GM21723 (cell line): ENCODE data around the gene KANSL1L.
"Not testable (repeated sequence)": the region's sequence is repeated elsewhere in the genome, so short reads cannot be mapped to it uniquely, and the experiment has no call there.

ENCODE experiments used
- ATAC-seq: cut with Tn5 transposase; IDR thresholded peaks from one replicate; pipeline ENCODE4 v1.9.1; 2021; ENCODE audit warnings: mild to moderate bottlenecking, moderate library complexity; ENCODE audit not compliant: unreplicated experiment

KANSL1L gene, protein sequence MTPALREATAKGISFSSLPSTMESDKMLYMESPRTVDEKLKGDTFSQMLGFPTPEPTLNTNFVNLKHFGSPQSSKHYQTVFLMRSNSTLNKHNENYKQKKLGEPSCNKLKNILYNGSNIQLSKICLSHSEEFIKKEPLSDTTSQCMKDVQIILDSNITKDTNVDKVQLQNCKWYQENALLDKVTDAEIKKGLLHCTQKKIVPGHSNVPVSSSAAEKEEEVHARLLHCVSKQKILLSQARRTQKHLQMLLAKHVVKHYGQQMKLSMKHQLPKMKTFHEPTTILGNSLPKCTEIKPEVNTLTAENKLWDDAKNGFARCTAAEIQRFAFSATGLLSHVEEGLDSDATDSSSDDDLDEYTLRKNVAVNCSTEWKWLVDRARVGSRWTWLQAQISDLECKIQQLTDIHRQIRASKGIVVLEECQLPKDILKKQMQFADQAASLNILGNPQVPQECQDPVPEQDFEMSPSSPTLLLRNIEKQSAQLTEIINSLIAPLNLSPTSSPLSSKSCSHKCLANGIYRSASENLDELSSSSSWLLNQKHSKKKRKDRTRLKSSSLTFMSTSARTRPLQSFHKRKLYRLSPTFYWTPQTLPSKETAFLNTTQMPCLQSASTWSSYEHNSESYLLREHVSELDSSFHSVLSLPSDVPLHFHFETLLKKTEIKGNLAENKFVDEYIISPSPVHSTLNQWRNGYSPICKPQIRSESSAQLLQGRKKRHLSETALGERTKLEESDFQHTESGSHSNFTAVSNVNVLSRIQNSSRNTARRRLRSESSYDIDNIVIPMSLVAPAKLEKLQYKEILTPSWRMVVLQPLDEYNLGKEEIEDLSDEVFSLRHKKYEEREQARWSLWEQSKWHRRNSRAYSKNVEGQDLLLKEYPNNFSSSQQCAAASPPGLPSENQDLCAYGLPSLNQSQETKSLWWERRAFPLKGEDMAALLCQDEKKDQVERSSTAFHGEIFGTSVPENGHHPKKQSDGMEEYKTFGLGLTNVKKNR

DNA sequence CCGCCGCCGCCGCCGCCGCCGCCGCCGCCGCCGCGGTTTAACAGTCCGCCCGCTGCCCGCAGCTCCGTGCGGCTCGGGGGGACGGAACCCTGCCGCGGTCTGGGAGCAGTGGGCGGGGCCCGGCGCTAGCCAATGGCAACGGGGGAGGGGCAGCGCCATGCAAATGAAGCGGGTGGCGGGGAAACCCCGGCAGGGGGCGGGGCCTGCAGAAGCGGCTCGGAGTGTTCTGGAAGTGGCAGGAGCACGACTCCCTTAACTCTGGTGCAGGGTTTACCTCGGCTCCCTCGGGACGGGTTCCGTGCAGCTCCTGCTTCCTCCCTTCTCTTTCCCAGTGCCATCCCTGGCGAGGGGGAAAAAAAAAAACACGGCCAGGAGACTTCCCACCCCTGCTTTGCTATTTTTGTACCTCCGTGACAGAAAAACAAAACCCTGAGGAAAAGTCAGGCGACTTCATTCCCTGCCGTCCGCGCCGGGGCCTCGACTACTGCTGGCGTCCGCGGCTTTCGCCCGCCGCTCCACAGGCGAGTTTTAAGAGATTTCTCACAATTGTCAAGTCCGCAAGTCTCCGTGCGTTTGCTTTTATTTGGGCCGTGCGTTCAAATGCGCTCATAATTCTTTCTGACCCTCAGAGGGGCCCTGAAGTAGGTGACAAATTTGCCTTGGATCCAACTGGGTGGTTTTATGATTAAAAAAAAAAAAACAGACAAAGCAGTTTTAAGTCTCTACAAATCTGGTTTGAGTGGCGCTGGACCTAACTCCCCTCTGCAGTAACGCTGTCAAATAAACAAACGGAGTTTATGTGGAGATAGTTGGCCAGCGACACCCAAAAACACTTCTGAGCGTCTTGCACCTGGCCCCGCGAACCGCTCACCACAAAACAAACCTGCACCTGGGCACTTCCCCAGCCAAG is at the start of gene KANSL1L:
Gene KANSL1L, minus strand, starts transcription at position 101 of the 910 bp plus-strand sequence. CDS start 16,827 bp downstream, outside the sequence.
- ATAC-seq = peak; percentile 74

DNA sequence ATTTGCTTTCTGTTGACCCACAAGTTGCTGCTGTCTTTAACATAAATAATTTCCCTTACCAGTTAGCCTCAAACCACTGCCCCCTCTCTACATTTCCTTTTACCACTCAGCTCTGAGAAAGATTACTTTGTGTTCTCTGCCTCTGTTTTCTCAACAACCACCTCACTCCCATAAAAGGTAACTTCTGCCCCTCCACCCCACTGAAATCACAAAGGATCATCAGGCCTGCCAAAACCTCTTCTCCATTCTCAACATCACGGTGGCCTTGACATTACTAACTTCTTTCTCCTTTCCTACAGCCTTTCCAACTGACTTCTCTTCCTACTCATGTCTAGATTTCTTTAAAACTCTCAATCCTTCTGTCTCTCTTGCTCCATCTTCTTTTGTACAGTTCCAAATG is 43.9 kb upstream of the KANSL1L start:
- no peak for ATAC-seq

DNA sequence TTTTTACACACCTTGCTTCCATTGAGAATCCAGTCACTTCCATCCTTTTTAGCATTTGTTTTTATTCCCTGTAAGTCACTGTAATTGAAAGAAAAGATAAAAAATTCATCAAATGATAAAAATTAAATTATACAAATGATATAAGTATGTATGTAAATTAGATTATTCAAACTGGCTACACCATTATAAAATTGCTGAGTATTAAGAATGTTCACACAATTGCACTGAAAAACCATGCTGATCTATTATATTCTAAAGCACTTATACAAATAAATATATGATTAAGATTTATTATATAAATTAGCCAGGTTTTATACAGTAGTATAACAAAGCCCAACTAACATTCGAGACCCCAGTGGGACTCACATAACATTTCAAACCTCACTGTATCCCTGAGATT is 39.0 kb upstream of the KANSL1L start:
- ATAC-seq = no peak

DNA sequence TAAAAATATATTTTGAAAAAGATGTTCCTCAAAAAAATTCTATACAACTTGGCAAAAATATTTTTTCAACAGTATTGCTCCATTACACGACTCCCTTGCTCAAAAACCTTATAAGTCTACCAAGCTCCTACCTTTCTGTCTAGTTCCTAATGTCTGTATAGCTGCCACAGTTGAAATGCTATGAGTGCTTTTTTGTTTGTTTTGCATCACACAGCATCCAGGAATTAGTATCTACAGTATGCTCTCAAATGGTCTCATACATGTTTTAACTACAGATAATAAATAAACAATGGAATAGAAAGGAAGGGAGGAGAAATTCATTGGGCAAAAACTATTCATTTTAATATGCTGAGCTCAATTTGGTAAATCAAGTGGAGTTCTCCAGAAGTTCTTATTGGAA is 36.7 kb upstream of the KANSL1L start:
- ATAC-seq = no peak

DNA sequence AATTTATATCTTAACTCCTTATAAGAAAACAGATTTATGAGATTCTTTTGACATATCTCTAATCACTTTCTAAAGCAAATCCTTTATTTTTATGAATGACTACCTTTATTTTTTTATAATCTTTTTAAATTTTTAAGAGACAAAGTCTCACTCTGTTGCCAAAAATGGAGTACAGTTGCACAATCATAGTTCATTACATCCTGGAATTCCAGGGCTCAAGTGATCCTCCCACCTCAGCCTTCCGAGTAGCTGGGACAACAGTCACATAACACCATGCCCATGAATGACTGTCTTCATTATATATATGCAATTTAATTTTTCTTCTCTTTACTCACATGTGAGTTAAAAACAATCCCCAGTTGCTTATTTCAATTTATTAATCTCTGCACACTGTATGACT is 32.3 kb upstream of the KANSL1L start:
- no peak for ATAC-seq

DNA sequence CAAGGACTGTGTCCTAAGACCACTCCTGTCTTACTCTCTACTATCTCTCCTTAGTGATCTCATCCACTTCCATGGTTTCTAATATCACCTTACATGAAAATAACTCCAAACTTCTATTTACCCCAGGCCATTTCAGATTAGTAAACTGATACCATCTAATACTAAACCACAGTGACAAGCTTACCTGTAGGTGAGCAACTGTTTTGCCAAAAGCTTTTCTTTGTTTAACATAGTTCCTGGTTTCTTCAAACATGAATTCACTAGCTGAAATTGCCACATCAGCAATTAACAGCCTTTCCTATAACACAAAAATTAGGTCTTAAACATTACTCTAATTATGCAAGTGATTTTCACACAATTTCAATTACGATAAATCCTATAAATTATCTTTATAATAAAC is 31.9 kb upstream of the KANSL1L start:
- ATAC-seq = no peak

DNA sequence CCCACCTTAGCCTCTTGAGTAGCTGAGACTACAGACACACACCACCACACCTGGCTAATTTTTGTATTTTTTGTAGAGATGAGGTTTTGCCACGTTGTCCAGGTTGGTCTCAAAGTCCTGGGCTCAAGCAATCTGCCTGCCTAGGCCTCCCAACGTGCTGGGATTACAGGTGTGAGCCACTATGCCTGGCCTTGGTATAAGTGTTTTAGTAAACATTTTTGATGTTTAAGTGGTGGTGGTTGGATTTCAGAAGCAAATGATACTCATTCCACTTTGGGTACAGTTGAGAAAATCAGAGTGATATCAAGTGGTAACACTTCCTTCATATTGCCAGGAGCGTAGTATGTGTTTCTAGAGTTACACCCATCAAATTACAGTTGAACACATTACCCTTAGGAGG is 28.6 kb upstream of the KANSL1L start:
- no peak for ATAC-seq

DNA sequence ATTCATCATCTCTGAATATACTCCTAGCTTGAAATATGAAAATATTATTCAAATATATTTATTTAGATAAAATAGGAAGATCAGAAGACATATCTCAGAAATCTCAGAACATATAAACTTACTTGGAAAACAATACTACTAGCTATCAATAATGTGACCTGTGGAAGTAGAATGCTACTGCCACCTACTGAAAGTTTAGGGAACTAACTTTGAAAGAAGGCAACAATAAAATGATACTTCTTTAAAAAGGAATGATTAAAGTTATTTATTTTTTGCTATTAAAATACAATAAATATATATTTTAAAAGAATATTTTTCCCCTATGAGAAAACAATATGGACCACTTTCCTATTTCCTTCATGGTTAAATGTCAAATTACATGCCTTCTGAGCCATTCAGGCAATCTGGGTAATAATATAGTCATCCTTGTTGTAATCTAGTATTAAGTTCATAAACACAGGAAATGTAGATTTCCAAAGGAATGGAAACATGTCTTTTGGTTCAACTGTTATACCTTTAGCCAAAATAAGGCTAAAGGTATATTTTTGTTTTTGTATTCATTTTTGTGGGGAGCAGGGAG is 28.1 kb upstream of the KANSL1L start:
- ATAC-seq = peak; percentile 63

DNA sequence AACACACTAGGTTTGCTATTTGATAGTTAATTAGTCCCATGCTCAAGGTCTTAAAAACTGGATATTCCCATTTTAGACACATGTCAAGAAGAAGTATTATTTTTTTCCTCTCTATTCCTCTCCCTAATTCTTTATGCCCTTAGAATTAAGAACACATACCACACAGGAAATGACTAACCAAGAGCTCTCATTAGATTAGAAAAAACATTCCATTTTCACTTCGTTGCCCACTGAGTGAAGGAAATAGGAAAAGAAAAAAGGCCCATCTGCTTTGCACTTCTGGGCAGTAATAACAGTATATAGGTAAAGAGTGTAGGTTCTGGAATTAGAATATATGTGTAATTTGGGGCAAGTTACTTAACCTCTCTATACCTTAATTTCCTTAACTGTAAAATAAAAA is 27.1 kb upstream of the KANSL1L start:
- no peak for ATAC-seq

DNA sequence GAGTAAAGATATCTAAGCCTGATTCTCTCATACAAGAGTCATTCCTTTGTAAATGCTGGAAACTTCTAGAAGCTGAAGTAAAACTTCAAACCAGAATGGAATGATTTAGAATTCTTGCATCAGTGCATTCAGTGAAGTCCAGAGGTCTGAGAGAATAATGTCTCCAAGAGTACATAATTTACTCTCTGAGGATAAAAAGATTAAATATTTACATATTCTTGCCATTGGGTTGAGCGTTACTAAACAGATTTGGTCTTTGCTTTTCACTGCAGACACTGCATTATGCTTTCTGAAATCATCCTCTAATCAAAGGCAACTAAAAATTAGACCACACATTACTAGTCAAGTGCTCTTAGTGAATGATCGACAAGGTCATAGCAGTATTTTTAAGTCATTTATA is 26.5 kb upstream of the KANSL1L start:
- no peak for ATAC-seq

DNA sequence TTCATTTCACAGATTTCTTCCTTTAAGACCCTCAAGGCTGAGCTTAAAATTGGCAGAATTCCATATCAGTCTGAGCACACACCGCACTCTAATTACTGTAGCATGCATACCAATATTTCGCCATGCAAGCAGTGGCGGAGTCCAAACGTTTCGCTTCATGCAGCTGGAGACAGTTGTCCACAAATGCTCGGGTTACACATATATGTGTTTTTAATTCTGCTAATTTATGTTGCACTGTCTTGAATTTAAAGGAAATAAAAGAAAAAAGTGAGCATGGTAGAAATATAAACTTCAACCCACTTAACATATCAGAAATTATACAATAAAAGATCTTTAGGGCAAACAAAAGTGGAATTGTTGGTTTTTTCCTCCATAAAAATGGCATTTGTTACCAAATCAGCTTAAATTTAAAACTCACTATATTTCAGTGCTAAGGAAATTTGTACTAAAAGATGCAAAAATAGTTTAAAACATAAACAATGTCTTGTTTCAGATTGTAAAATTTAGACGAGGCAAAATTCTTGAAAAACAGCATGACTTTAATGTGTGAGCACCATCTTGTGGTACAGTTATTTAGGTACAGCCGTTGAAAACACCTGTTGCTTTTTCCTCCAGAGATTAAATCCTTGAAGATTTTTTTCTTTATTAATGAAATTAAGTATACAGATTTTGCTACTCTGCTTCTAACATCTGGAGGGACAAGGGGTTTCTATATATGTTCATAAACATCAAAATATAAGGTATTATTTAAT is 24.1 kb upstream of the KANSL1L start:
- ATAC-seq = no peak

DNA sequence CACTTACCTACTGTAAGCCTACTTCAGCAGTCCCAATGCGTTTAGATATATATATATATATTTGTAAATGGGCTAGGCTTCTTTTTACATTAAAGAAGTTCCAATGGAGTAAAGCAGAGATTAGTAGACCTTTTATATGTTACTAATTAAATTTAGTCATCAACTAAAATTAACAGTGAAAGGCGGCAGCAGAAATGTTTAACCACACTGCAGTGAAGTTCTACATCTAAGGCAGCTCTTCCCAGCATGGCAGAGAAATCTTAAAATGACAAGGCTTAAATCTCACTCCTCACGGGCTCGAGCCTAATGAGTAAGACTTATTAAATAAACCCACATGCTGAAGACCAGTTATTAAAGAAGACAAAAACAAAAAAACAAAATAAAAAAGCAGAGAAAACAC is 19.1 kb upstream of the KANSL1L start:
- ATAC-seq = no peak

DNA sequence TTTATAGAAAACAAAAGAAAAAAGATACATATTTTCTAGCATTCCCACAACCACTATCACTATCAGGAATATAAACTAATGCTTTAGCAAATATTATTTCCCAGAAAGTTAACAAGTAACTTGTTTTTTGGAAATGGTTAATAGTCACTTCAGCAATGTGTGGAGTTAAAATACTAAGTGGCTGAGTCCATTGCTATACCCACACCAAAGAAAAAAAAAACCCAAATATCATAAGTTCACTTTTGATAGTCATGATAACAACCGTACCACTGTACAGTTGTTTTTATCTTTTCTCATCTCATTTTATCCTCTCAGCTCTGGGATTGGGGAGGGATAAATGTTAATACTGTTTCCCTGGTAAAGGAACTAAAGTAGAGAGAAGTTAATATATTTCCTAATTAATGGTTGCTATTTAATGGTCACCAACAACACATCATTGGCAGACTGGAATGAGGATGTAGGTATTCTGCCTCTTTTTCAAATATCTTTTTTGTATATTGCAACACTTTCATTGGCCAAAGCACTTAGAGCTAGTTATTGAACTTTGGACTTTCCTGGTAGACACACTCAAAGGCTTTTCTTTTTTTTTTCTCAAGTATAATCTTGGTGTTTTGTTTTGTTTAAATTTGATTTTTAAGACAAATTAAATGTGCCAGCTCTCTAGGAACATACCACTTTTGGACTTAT is 18.4 kb upstream of the KANSL1L start:
- no peak for ATAC-seq

DNA sequence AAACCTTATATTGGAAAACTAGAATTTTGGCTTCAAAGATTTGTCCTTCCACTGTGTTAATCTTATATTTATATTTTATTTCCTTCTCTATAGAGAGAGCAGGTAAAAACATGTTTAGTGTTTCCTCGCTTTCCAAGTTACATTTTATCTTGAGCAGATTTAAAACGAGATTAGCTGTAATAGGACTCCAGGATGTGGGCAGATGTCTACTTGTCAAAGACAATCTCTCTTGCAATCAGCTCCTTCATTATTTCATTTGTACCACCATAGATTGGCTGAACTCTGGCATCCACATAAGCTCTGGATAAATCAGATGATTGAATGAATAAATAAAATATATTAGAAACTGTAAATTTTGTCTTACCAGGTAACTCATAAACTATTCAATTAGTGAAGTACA is 17.5 kb upstream of the KANSL1L start:
- ATAC-seq = no peak

DNA sequence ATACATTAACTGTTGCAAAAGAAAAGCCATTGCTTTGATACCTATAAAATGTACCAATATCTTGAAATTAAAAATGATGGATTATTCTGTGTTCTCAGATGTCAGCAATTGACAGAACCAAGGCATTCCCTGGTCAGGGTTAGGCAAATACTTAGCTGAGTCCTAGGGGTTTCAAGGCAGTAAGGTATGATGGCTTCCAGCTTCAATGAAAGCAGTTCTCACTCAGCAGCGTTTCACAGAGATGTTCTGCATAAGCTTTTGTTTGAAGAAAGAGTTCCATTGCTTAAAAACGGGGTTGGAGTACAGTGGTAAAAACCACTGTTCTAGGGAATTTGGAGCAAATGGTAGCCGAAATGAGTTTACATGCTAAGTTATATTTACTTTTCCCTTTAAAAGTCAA is 17.0 kb upstream of the KANSL1L start:
- ATAC-seq = no peak

DNA sequence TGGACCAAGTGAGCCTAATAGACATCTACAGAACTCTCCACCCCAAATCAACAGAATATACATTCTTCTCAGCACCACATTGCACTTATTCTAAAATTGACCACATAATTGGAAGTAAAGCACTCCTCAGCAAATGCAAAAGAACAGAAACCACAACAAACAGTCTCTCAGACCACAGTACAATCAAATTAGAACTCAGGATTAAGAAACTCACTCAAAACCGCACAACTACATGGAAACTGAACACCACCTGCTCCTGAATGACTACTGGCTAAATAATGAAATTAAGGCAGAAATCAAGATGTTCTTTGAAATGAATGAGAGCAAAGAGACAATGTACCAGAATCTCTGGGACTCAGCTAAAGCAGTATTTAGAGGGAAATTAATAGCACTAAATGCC is 12.7 kb upstream of the KANSL1L start:
- ATAC-seq = not testable (repeated sequence)

DNA sequence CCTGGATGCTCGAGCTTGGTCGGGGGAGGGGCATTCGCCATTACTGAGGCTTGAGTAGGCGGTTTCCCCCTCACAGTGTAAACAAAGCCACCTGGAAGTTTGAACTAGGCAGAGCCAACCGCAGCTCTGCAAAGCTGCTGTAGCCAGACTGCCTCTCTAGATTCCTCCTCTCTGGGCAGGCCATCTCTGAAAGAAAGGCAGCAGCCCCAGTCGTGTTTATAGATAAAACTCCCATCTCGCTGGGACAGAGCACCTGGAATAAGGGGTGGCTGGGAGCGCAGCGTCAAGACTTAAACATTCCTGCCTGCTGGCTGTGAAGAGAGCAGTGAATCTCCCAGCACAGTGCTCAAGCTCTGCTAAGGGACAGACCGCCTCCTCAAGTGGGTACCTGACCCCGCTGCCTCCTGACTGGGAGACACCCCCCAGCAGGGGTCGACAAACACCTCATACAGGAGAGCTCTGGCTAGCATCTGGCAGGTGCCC is 10.4 kb upstream of the KANSL1L start:
- not testable (repeated sequence) for ATAC-seq

DNA sequence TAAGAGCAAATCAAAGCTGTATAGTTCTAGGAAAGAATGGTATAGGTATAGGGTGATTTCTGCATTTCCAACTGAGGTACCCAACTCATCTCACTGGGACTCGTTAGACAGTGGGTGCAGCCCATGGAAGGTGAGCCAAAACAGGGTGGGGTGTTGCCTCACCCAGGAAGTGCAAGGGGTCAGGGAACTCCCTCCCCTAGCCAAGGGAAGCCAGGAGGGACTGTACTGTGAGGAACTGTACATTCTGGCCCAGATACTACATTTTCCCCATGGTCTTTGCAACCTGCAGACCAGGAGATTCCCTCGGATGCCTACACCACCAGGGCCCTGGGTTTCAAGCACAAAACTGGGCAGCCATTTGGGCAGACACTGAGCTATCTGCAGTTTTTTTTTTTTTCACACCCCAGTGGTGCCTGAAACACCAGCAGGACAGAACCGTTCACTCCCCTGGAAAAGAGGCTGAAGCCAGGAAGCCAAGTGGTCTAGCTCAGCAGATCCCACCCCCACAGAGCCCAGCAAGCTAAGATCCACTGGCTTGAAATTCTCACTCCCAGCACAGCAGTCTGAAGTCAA is 9.9 kb upstream of the KANSL1L start:
- not testable (repeated sequence) for ATAC-seq

DNA sequence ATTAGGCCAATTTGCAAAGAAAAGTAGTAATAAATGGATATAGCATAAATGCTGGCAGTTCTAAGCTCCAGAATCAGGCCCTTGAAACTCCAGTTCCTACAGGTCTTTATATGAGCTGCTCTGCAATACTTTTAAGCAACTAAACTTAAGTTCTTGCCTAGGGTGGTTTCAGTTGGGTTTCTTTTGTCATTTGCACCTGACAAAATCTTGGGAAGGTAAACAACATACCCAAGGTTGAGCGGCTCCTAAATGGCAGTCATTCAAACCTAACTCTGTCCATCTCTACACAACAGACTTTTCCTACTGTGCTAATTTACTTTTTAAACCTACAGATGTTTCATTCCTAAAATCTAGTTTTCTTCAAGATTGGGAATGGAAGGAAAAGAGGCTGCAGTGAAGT is 9.3 kb upstream of the KANSL1L start:
- no peak for ATAC-seq
